ENCODE results near the gene MRPL4. TPM values are rescaled to one million over a fixed set of nuclear protein-coding genes. Genes with fewer than 3 reads are reported as not detected.

Gene MRPL4
- total RNA-seq, 4 donors from 2014 or later, result 44.1 to 89.6 (median 62.5) TPM

GRCh38 chr19:10209315-10209714 is 42.7 kb upstream of the MRPL4 start:
- whole genome bisulfite sequencing, 2 donors (ENCODE audit: low coverage in 1 of 2), result 57 to 65% methylated on average over 4 of the region's 4 CpGs
- Histone ChIP-seq H3K4me3 (no peak overlapping the region), H3K9me3 (no peaks in the 10 kb centered on the region), H3K27ac (no peak overlapping the region), H3K27me3 (no peaks in the 10 kb centered on the region), H3K4me1 (no peaks in the 10 kb centered on the region), H3K36me3 (no peaks in the 10 kb centered on the region)
- TF ChIP-seq CTCF (IDR thresholded peaks at IDR 0.05) (no peak), EP300 (IDR thresholded peaks at IDR 0.05; ENCODE audit: low read depth) (no peak), POLR2A (IDR thresholded peaks at IDR 0.05) (no peak), POLR2AphosphoS5 (IDR thresholded peaks at IDR 0.05) (no peak)
- in situ Hi-C loops (cut with MboI; ENCODE audit: low pct_ligation_motif_present in 1 of 4, low pct_unique_long_range_greater_than_20kb in 1 of 4, low sequenced_read_pairs in 3 of 4) (no loop called here), intact Hi-C loops (cut with DNase I; ENCODE audit: low total_unique reads) (no loop called here)
- DNase-seq, result no peak

- in situ Hi-C loops (cut with MboI; ENCODE audit: low pct_ligation_motif_present in 1 of 4, low pct_unique_long_range_greater_than_20kb in 1 of 4, low sequenced_read_pairs in 3 of 4), result no loop called here
- Histone ChIP-seq H3K27ac (no peak overlapping the region), H3K27me3 (no peaks in the 10 kb centered on the region), H3K9me3 (no peaks in the 10 kb centered on the region), H3K4me3 (no peak overlapping the region), H3K36me3 (no peaks in the 10 kb centered on the region), H3K4me1 (no peaks in the 10 kb centered on the region)
- no peak for DNase-seq
- WGBS, 2 donors (ENCODE audit: low coverage in 1 of 2), result 87 to 88% methylated on average over 3 to 4 of the region's 4 CpGs
- TF ChIP-seq CTCF (IDR thresholded peaks at IDR 0.05), result no peak
- TF ChIP-seq EP300 (IDR thresholded peaks at IDR 0.05; ENCODE audit: low read depth), result no peak
- TF ChIP-seq POLR2A (IDR thresholded peaks at IDR 0.05), result no peak
- no peak for TF ChIP-seq POLR2AphosphoS5 (IDR thresholded peaks at IDR 0.05)
- intact Hi-C loops (cut with DNase I; ENCODE audit: low total_unique reads), result no loop called here
These were observed 41.0 kb upstream of the MRPL4 start for GRCh38 chr19:10211061-10211460.

- no peaks in the 10 kb centered on the region for H3K27me3 ChIP-seq
- TF ChIP-seq EP300 (IDR thresholded peaks at IDR 0.05; ENCODE audit: low read depth), result no peak
- no peak for TF ChIP-seq POLR2A (IDR thresholded peaks at IDR 0.05)
- TF ChIP-seq CTCF (IDR thresholded peaks at IDR 0.05), result no peak
- TF ChIP-seq POLR2AphosphoS5 (IDR thresholded peaks at IDR 0.05), result no peak
- in situ Hi-C loops (cut with MboI; ENCODE audit: low pct_ligation_motif_present in 1 of 4, low pct_unique_long_range_greater_than_20kb in 1 of 4, low sequenced_read_pairs in 3 of 4) (no loop called here), intact Hi-C loops (cut with DNase I; ENCODE audit: low total_unique reads) (no loop called here)
- no peaks in the 10 kb centered on the region for H3K9me3 ChIP-seq
- 86% methylated on average over 6 of the region's 6 CpGs; no CpG with 5 or more reads in 1 of the 2 donors for WGBS, 2 donors (ENCODE audit: low coverage in 1 of 2)
- no peaks in the 10 kb centered on the region for H3K36me3 ChIP-seq
- H3K27ac ChIP-seq, result no peak overlapping the region
- H3K4me3 ChIP-seq, result no peak overlapping the region
- no peaks in the 10 kb centered on the region for H3K4me1 ChIP-seq
- DNase-seq, result no peak
These were observed 40.3 kb upstream of the MRPL4 start for GRCh38 chr19:10211691-10212090.

- in situ Hi-C loops (cut with MboI; ENCODE audit: low pct_ligation_motif_present in 1 of 4, low pct_unique_long_range_greater_than_20kb in 1 of 4, low sequenced_read_pairs in 3 of 4), result no loop called here
- no peak for DNase-seq
- H3K27me3 ChIP-seq, result no peaks in the 10 kb centered on the region
- no peaks in the 10 kb centered on the region for H3K4me1 ChIP-seq
- intact Hi-C loops (cut with DNase I; ENCODE audit: low total_unique reads), result no loop called here
- no peak overlapping the region for H3K27ac ChIP-seq
- 79 to 80% methylated on average over 1 to 5 of the region's 5 CpGs for WGBS, 2 donors (ENCODE audit: low coverage in 1 of 2)
- H3K4me3 ChIP-seq, result no peak overlapping the region
- H3K9me3 ChIP-seq, result no peaks in the 10 kb centered on the region
- H3K36me3 ChIP-seq, result no peaks in the 10 kb centered on the region
- TF ChIP-seq CTCF (IDR thresholded peaks at IDR 0.05) (no peak), EP300 (IDR thresholded peaks at IDR 0.05; ENCODE audit: low read depth) (no peak)
These were observed 37.2 kb upstream of the MRPL4 start for GRCh38 chr19:10214784-10215183.
